Heart left ventricle (tissue), 13 donors: Measurements from ENCODE around the gene MAP3K20.

Experiments
- CTCF ChIP-seq, 12 donors: fragments of 200-600 bp; sonication (generic) in 4 of 12; IDR thresholded peaks; one replicate each; pipeline versions ENCODE4 v1.5.0 to v1.8.0; 2018 to 2022; ENCODE audit warnings: antibody characterized with exemption in 12 of 12, mild to moderate bottlenecking in 5 of 12
- POLR2A ChIP-seq, 2 donors: fragments of 450-650 bp; IDR thresholded peaks; one replicate each; pipeline ENCODE4 v1.6.1; 2017; ENCODE audit warnings: antibody characterized with exemption in 2 of 2, mild to moderate bottlenecking in 2 of 2, moderate library complexity in 2 of 2
- donor health status: ischemic (EF 13 %, LVEDD 7.1; RV severe dilation, severe dysfunction).
- donor health status: DM: no; HTN: yes; CAD: no.
- donor health status: DM: no; HTN: no; CAD: no.
- donor health status: ischemic (EF 25% LVEDD 6.9; RV normal size, moderate dysfunction).
- donor health status: ischemic (EF 25% LVEDD 5.7; RV mildly dilated, moderate dysfunction).
- donor health status: ischemic (EF 35%, LVEDD 5.7; RV mildly dilated, moderate dysfunction).
- donor health status: nonischemic (EF 11% LVEDD 7.7; RV severe dilation, severe dysfunction).
- donor health status: DM: yes; HTN: yes; CAD: no.
- donor health status: PGD.
- donor health status: ischemic (EF 29% LVEDD 5.4; RV normal size, mild dysfunction).
- donor health status: nonischemic (EF 23%, LVEDD 6.1; RV moderate dilation, normal function).

GRCh38 chr2:173214213-173214612, 138.6 kb downstream of the MAP3K20 start:
- TF ChIP-seq CTCF (IDR thresholded peaks at IDR 0.05) (no peak), POLR2A (IDR thresholded peaks at IDR 0.05) (no peak)
